K562 (cell line): ENCODE data around the gene TMEM123. TPM values are rescaled to one million over a fixed set of nuclear protein-coding genes. Genes with fewer than 3 reads are reported as not detected.

Experiments used
- ATAC-seq: fragments of 200-7000 bp; cut with Tn5 transposase; 3 replicates; pipeline ENCODE4 v1.9.1; 2020; ENCODE audit warnings: moderate library complexity
- BruUV-seq: library from RNA; stranded (reverse); fragments of 400-500 nt; replicated peaks from 2 replicates; lab custom pipeline; 2021; lab: Mats Ljungman, UMichigan
- CTCF ChIA-PET: fragments of 300-600 bp; formaldehyde crosslinking; extraction: SDS; loops from one replicate; lab custom pipeline; 2021; ENCODE audit warnings: low intra/inter-chr PET ratio; lab: Yijun Ruan, JAX
- POLR2A ChIA-PET: fragments of 300-600, 350-650 bp; sonication (Branson Sonifier 250); formaldehyde crosslinking; extraction: SDS; loops from one replicate; lab custom pipeline; 2021; ENCODE audit warnings: antibody characterized with exemption, inconsistent platforms; lab: Yijun Ruan, JAX
- DNase-seq, 4 experiments: peaks; one replicate each; pipeline versions ENCODE4 v3.0.0 to v3.0.0-alpha.2; 2011 to 2018; ENCODE audit warnings: low spot score in 3 of 4, mixed read lengths in 3 of 4; ENCODE audit errors: extremely low read depth in 1 of 4
- FAIRE-seq: peaks from 2 replicates; lab custom pipeline; 2011; peaks lifted over from hg19 to GRCh38; lab: Jason Lieb, UNC
- H2AFZ ChIP-seq: 2 replicates; pipeline ENCODE4 v1.6.0; 2011; ENCODE audit warnings: low read depth, low read length, control low read depth, inconsistent platforms
- H3K27ac ChIP-seq: fragments of 200-600 bp; 3 replicates; pipeline ENCODE4 v1.8.0; 2011; ENCODE audit warnings: low read depth, mild to moderate bottlenecking, control low read depth, inconsistent platforms, low read length, moderate library complexity, mixed read lengths; ENCODE audit errors: extremely low read depth
- H3K27me3 ChIP-seq, 2 experiments: fragments of 300-600 bp in 1 of 2; 2 replicates in 1 of 2; 3 replicates in 1 of 2; pipeline versions ENCODE4 v1.6.0 to v1.8.0; 2011; ENCODE audit warnings: inconsistent platforms in 2 of 2, low read length in 2 of 2, mild to moderate bottlenecking in 1 of 2, mixed read lengths in 1 of 2, moderate library complexity in 1 of 2; ENCODE audit not compliant: control insufficient read depth in 2 of 2, insufficient read depth in 2 of 2
- H3K36me3 ChIP-seq: fragments of 300-600 bp; 3 replicates; pipeline ENCODE4 v1.8.0; 2011; ENCODE audit warnings: mild to moderate bottlenecking, low read length, inconsistent platforms; ENCODE audit not compliant: control insufficient read depth, insufficient read depth
- H3K4me1 ChIP-seq, 2 experiments: fragments of 200-600 bp in 1 of 2; replicated peaks in 1 of 2; 2 replicates in 1 of 2; 3 replicates in 1 of 2; pipeline versions ENCODE4 v1.5.1 to v1.8.0; 2011; ENCODE audit warnings: inconsistent platforms in 2 of 2, low read length in 2 of 2, mild to moderate bottlenecking in 1 of 2, mixed read lengths in 1 of 2, moderate library complexity in 1 of 2; ENCODE audit not compliant: control insufficient read depth in 2 of 2, insufficient read depth in 2 of 2
- H3K4me2 ChIP-seq: 2 replicates; pipeline ENCODE4 v1.6.1; 2011; ENCODE audit warnings: low read length, control low read depth, inconsistent platforms, mixed read lengths; ENCODE audit not compliant: insufficient read depth
- H3K4me3 ChIP-seq: fragments of 200-600 bp; sonication (generic), shearing (Covaris generic); 2 replicates; pipeline ENCODE4 v1.5.1; 2016; ENCODE audit warnings: control low read depth, inconsistent platforms
- H3K79me2 ChIP-seq: fragments of 200-600 bp; 3 replicates; pipeline ENCODE4 v1.8.0; 2011; ENCODE audit warnings: low read length, inconsistent platforms; ENCODE audit not compliant: control insufficient read depth, insufficient read depth
- H3K9ac ChIP-seq, 2 experiments: 2 replicates each; pipeline versions ENCODE4 v1.6.0 to v1.6.1; 2011; ENCODE audit warnings: low read depth in 2 of 2, low read length in 2 of 2, control low read depth in 1 of 2, inconsistent platforms in 1 of 2, mild to moderate bottlenecking in 1 of 2, mixed read lengths in 1 of 2; ENCODE audit not compliant: insufficient read depth in 1 of 2
- H3K9me1 ChIP-seq: one replicate; pipeline ENCODE4 v1.6.0; 2011; ENCODE audit warnings: inconsistent platforms, mild to moderate bottlenecking, low read length, moderate library complexity; ENCODE audit not compliant: control insufficient read depth, insufficient read depth
- H3K9me3 ChIP-seq: replicated peaks from 2 replicates; pipeline ENCODE4 v1.5.1; 2011; ENCODE audit warnings: low read depth, low read length, inconsistent platforms; ENCODE audit not compliant: control insufficient read depth, insufficient read depth
- H4K20me1 ChIP-seq: replicated peaks from 2 replicates; pipeline ENCODE4 v1.6.1; 2011; ENCODE audit warnings: low read length, inconsistent platforms, mixed read lengths; ENCODE audit not compliant: control insufficient read depth, insufficient read depth
- ESRRB ChIP-seq: fragments of 250-450 bp; sonication (Bioruptor Pico); IDR thresholded peaks from 2 replicates; pipeline ENCODE4 v1.5.0; 2020; ENCODE audit warnings: mild to moderate bottlenecking, moderate library complexity, borderline replicate concordance
- FOXJ2 ChIP-seq: fragments of 200-800 bp; sonication (Bioruptor generic); IDR thresholded peaks from 2 replicates; pipeline ENCODE4 v1.6.1; 2016; ENCODE audit warnings: missing genetic modification characterization, missing compliant biosample characterization
- HLTF ChIP-seq: fragments of 450-650 bp; IDR thresholded peaks from 2 replicates; pipeline ENCODE4 v1.6.1; 2016
- KDM2B ChIP-seq: fragments of 250-450 bp; sonication (Bioruptor Pico); IDR thresholded peaks from 2 replicates; pipeline ENCODE4 v1.8.0; 2021; ENCODE audit warnings: mild to moderate bottlenecking, moderate library complexity
- KDM4B ChIP-seq, 2 experiments: fragments of 450-650 bp in 1 of 2; sonication (generic) in 1 of 2; IDR thresholded peaks; 2 replicates each; pipeline ENCODE4 v1.6.1; 2016 to 2017; ENCODE audit warnings: borderline replicate concordance in 2 of 2, antibody characterized with exemption in 1 of 2, low read depth in 1 of 2, mild to moderate bottlenecking in 1 of 2
- NBN ChIP-seq: fragments of 450-650 bp; IDR thresholded peaks from 2 replicates; pipeline ENCODE4 v1.6.1; 2016; ENCODE audit warnings: low read depth, mild to moderate bottlenecking
- NFRKB ChIP-seq: fragments of 450-650 bp; IDR thresholded peaks from 2 replicates; pipeline ENCODE4 v1.6.1; 2016; ENCODE audit warnings: low read depth
- NFYB ChIP-seq: IDR thresholded peaks from 2 replicates; pipeline ENCODE4 v1.6.1; 2011; ENCODE audit warnings: mild to moderate bottlenecking, moderate library complexity; ENCODE audit not compliant: insufficient read length; ENCODE audit errors: extremely low read depth
- RFX1 ChIP-seq: fragments of 450-650 bp; IDR thresholded peaks from 2 replicates; pipeline ENCODE4 v1.6.1; 2016; ENCODE audit warnings: mild to moderate bottlenecking, moderate library complexity
- SMARCA4 ChIP-seq: fragments of 450-650 bp; IDR thresholded peaks from 2 replicates; pipeline ENCODE4 v1.6.1; 2016
- TAF15 ChIP-seq: fragments of 200-400 bp; formaldehyde crosslinking; IDR thresholded peaks from 2 replicates; pipeline ENCODE4 v1.6.1; 2017; ENCODE audit warnings: mild to moderate bottlenecking, low read depth, low read length, moderate library complexity
- XRCC3 ChIP-seq: fragments of 450-650 bp; IDR thresholded peaks from 2 replicates; pipeline ENCODE4 v1.6.1; 2017; ENCODE audit warnings: mild to moderate bottlenecking, moderate library complexity
- ZC3H11A ChIP-seq: IDR thresholded peaks from 2 replicates; pipeline ENCODE4 v1.6.1; 2012; ENCODE audit warnings: low read depth, low read length, improper control_type of control experiment
- ZFP30 ChIP-seq: fragments of 250-450 bp; sonication (Bioruptor Pico); IDR thresholded peaks from 2 replicates; pipeline ENCODE4 v1.8.0; 2022; ENCODE audit warnings: moderate library complexity, mild to moderate bottlenecking, inconsistent platforms, borderline replicate concordance
- WGBS: fragments of 100-300 bp; shearing (Covaris generic); methylation state at CpG from one replicate; pipeline ENCODE4 v1.1.6; 2016; ENCODE audit warnings: low coverage, mixed read lengths; ENCODE audit not compliant: insufficient coverage; ENCODE audit errors: missing lambda C conversion rate; 5-methylcytosine and 5-hydroxymethylcytosine counted together
- in situ Hi-C: fragments of 300-500 bp; cut with MboI; formaldehyde crosslinking; loops from 4 replicates; pipeline ENCODE4 v1.15.0; 2018; ENCODE audit warnings: inconsistent platforms, mixed read lengths
- intact Hi-C: fragments of 100-400 bp; cut with micrococcal nuclease; formaldehyde crosslinking; loops from 2 replicates; pipeline ENCODE4 v1.14.2; 2022
- polyA plus RNA-seq, 8 experiments: library from polyadenylated mRNA; depleted of rRNA in 4 of 8; stranded (reverse) in 5 of 8; unstranded in 3 of 8; fragments of >200 nt; fragmentation: Nextera tagmentation in 2 of 8; fragmentation: Illumina TruSeq in 1 of 8; extraction: Ambion mirVana in 2 of 8; extraction: Trizol in 1 of 8; gene quantifications; 2 replicates each; pipeline versions ENCODE4 v1.2.1 to v1.2.3, GENCODE V29; 2011 to 2014; ENCODE audit warnings: inconsistent platforms in 1 of 8, missing spikeins in 1 of 8
- total RNA-seq, 7 experiments: library from RNA; depleted of rRNA in 6 of 7; stranded (reverse); fragments of >200 nt in 6 of 7; fragmentation: Illumina TruSeq in 2 of 7; extraction: Trizol in 2 of 7; gene quantifications; 2 replicates each; pipeline versions ENCODE4 v1.2.1 to v1.2.3, GENCODE V29; 2011 to 2021; ENCODE audit warnings: low replicate concordance in 1 of 7
- TF ChIP-seq, protein P1 (sequence below): sonication (generic); formaldehyde crosslinking; IDR thresholded peaks from 2 replicates; pipeline ENCODE4 v1.8.1; 2023; ENCODE audit warnings: mild to moderate bottlenecking, missing genetic modification reagents
- TF ChIP-seq, protein P2 (sequence below): fragments of 250-450 bp; sonication (Bioruptor Pico); IDR thresholded peaks from 2 replicates; pipeline ENCODE4 v1.4.0; 2020; ENCODE audit warnings: borderline replicate concordance
- TF ChIP-seq, protein P3 (sequence below): sonication (generic); formaldehyde crosslinking; IDR thresholded peaks from 2 replicates; pipeline ENCODE4 v1.8.0; 2022; ENCODE audit warnings: mild to moderate bottlenecking, missing genetic modification reagents
- TF ChIP-seq, protein P4 (sequence below): sonication (generic); formaldehyde crosslinking; IDR thresholded peaks from 2 replicates; pipeline ENCODE4 v1.8.0; 2023; ENCODE audit warnings: mild to moderate bottlenecking, missing genetic modification reagents

The TMEM123 gene
- total and polyA plus RNA-seq, 9 of the 15 experiments (the other 6 are each of a cell fraction or from before 2014, with no cell fraction given) = 19.8 to 344 (median 82.4) TPM

DNA sequence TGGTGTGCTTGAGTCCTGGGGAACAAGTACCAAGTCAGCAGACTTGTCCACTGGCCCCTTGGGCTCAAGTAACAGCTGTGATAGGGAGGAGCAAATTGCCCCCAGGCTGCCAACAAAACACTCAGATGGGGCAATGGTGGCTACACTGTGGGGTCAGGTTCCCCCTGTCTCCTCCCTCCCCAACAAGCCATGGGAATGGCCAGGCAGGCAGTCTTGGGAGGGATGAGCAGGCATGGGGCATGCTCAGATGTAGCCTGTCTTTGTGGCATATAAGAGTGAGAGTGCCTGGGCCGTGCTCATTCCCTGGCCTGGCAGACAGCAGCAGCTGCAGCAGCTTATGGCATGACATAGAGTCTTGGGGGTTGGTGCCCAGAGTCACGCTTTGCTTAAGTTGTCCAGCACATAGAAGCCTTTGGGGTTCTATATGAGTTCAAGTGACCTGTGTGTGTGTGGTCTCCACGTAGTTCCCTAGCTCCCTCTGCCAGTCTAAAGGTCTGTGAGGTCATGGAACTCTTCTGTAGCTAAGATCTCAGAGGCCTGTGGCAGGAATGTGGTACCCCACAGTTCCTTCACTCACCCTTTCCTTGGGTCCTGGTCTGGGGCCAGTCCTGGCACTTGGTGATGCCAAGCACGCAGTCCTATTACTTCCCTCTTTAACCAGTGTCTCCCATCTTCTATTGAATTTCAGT lies 60.9 kb downstream of the TMEM123 start:
- FAIRE-seq = no peak
- TF ChIP-seq KDM2B (no peak), NFYB (no peak), XRCC3 (no peak), FOXJ2 (tag) (no peak), ZC3H11A (no peak), KDM4B (IDR thresholded peaks at IDR 0.05; ENCODE audit: borderline replicate concordance in 2 of 2, low read depth in 1 of 2) (no peak), NFRKB (no peak), ZFP30 (no peak), TAF15 (no peak), ESRRB (CRISPR knock-in tag) (no peak), SMARCA4 (no peak), HLTF (no peak), NBN (no peak), RFX1 (no peak)
- TF ChIP-seq, protein P1, sequence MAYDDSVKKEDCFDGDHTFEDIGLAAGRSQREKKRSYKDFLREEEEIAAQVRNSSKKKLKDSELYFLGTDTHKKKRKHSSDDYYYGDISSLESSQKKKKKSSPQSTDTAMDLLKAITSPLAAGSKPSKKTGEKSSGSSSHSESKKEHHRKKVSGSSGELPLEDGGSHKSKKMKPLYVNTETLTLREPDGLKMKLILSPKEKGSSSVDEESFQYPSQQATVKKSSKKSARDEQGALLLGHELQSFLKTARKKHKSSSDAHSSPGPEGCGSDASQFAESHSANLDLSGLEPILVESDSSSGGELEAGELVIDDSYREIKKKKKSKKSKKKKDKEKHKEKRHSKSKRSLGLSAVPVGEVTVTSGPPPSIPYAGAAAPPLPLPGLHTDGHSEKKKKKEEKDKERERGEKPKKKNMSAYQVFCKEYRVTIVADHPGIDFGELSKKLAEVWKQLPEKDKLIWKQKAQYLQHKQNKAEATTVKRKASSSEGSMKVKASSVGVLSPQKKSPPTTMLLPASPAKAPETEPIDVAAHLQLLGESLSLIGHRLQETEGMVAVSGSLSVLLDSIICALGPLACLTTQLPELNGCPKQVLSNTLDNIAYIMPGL (CRISPR knock-in tag) = no peak
- TF ChIP-seq, protein P2, sequence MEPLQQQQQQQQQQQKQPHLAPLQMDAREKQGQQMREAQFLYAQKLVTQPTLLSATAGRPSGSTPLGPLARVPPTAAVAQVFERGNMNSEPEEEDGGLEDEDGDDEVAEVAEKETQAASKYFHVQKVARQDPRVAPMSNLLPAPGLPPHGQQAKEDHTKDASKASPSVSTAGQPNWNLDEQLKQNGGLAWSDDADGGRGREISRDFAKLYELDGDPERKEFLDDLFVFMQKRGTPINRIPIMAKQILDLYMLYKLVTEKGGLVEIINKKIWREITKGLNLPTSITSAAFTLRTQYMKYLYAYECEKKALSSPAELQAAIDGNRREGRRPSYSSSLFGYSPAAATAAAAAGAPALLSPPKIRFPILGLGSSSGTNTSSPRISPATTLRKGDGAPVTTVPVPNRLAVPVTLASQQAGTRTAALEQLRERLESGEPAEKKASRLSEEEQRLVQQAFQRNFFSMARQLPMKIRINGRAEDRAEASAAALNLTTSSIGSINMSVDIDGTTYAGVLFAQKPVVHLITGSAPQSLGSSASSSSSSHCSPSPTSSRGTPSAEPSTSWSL (CRISPR knock-in tag) = no peak
- TF ChIP-seq, protein P3, sequence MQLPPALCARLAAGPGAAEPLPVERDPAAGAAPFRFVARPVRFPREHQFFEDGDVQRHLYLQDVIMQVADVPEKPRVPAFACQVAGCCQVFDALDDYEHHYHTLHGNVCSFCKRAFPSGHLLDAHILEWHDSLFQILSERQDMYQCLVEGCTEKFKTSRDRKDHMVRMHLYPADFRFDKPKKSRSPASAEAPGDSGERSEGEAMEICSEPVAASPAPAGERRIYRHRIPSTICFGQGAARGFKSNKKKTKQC (CRISPR knock-in tag) = no peak
- TF ChIP-seq, protein P4, sequence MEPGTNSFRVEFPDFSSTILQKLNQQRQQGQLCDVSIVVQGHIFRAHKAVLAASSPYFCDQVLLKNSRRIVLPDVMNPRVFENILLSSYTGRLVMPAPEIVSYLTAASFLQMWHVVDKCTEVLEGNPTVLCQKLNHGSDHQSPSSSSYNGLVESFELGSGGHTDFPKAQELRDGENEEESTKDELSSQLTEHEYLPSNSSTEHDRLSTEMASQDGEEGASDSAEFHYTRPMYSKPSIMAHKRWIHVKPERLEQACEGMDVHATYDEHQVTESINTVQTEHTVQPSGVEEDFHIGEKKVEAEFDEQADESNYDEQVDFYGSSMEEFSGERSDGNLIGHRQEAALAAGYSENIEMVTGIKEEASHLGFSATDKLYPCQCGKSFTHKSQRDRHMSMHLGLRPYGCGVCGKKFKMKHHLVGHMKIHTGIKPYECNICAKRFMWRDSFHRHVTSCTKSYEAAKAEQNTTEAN (CRISPR knock-in tag) = no peak

More for the DNA sequence above, 60.9 kb downstream of the TMEM123 start:
- no TSS peak for BruUV-seq
- no peak overlapping the region for H2AFZ ChIP-seq
- H3K9ac ChIP-seq = no peak overlapping the region; a peak in 1 of 4 replicates
- H3K27me3 ChIP-seq = no peaks in the 10 kb centered on the region
- WGBS = 85% methylated on average over 4 of the region's 4 CpGs
- H3K4me1 ChIP-seq = peaks cover 8 to 12% of the 10 kb centered on the region in 2 experiments; a peak in 4 of 5 replicates
- ATAC-seq (no peak), DNase-seq (no peak)
- ChIA-PET CTCF (interaction anchor here (1.6 kb wide), 1 partner anchor 104 kb away, joined by 9 read pairs; no protein-coding TSS in a partner anchor), POLR2A (interaction anchor here (0.9 kb wide), 1 partner anchor 21 kb away, joined by 3 read pairs; no protein-coding TSS in a partner anchor)
- H3K9me1 ChIP-seq = no peaks in the 10 kb centered on the region
- H3K9me3 ChIP-seq = peaks cover 3% of the 10 kb centered on the region; the same call in 1 of the 2 replicates
- H3K79me2 ChIP-seq = no peaks in the 10 kb centered on the region
- H4K20me1 ChIP-seq = no peaks in the 10 kb centered on the region
- in situ Hi-C loops = loop anchor here (10.0 kb wide), 1 partner anchor 103 kb away; no protein-coding TSS in a partner anchor
- peaks cover 38% of the 10 kb centered on the region for H3K36me3 ChIP-seq
- no peak overlapping the region for H3K4me3 ChIP-seq
- no peak overlapping the region for H3K4me2 ChIP-seq
- no peak overlapping the region for H3K27ac ChIP-seq
- intact Hi-C loops = loop anchor here (5.0 kb wide), 2 partner anchors 86 to 104 kb away; no protein-coding TSS in a partner anchor
